ENCODE results near the gene TNNI2.

Gene TNNI2

DNA sequence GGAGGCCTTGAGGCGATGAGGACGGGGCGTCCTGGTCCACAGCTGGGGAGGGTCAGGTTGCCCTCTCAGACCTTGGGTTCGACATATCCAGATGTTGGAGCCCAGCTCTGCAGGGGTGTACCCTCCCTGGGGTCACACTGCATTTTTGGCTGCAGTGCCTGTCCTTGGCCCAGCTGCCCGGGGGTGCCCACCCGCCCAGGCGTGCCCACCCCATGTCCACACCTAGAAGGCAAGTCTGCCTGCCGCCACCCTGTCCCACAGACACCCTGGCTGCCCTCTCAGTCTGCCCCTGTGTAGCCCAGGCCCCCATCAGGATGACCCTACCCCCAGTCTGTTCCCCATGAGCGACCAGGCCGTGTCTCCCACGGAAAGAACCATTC lies 17.1 kb downstream of the TNNI2 start:
- DNase-seq (ENCODE audit: low spot score), result no peak
- TF ChIP-seq, protein P1, sequence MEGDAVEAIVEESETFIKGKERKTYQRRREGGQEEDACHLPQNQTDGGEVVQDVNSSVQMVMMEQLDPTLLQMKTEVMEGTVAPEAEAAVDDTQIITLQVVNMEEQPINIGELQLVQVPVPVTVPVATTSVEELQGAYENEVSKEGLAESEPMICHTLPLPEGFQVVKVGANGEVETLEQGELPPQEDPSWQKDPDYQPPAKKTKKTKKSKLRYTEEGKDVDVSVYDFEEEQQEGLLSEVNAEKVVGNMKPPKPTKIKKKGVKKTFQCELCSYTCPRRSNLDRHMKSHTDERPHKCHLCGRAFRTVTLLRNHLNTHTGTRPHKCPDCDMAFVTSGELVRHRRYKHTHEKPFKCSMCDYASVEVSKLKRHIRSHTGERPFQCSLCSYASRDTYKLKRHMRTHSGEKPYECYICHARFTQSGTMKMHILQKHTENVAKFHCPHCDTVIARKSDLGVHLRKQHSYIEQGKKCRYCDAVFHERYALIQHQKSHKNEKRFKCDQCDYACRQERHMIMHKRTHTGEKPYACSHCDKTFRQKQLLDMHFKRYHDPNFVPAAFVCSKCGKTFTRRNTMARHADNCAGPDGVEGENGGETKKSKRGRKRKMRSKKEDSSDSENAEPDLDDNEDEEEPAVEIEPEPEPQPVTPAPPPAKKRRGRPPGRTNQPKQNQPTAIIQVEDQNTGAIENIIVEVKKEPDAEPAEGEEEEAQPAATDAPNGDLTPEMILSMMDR (IDR thresholded peaks at IDR 0.05; ENCODE audit: poor library complexity, severe bottlenecking), result no peak
- Histone ChIP-seq H3K27ac (ENCODE audit: poor library complexity, severe bottlenecking) (no peak overlapping the region), H3K9me3 (ENCODE audit: severe bottlenecking) (no peaks in the 10 kb centered on the region), H3K4me1 (ENCODE audit: insufficient read depth, poor library complexity, severe bottlenecking) (no peaks in the 10 kb centered on the region), H3K4me3 (ENCODE audit: severe bottlenecking) (no peak overlapping the region), H3K27me3 (ENCODE audit: insufficient read depth, poor library complexity, severe bottlenecking) (no peaks in the 10 kb centered on the region), H3K36me3 (ENCODE audit: low read depth) (no peaks in the 10 kb centered on the region)
- no peak for ATAC-seq (ENCODE audit: low read depth)

DNA sequence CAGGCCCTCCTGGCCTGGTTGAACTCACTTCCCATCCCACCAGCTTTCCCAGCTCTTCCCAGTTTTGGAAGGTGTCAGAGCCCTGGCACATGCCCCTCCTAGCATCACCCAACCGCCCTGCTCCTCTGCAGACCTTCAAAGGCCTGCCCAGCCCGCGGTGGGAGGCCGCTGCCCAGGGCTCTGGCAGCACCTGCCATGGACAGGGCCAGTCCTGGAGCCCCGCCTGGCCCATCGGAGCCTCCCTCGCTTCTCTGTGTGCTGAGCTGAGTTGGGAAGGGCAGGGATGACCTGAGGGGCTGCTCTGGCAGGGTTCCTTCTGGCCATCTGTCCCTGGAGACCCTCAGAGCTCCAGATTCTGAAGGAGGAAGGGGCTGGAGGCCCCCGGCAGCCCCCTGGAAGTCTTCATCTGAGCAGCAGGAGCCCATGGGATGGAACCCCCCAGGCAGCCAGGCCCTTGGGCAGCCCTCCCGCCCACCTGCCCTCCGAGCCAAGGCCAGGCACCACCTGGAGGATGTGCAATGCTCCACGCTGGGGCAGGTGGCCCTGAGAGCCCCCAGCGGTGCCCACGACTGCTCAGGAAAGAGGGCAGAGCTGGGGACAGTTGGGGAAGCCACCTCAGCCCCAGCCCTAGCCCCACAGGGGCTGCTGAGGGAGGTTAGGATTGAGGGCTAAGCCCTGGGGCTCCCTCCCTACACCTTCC lies 17.7 kb downstream of the TNNI2 start:
- ATAC-seq (ENCODE audit: low read depth), result no peak
- no peak overlapping the region for H3K27ac ChIP-seq (ENCODE audit: poor library complexity, severe bottlenecking)

DNA sequence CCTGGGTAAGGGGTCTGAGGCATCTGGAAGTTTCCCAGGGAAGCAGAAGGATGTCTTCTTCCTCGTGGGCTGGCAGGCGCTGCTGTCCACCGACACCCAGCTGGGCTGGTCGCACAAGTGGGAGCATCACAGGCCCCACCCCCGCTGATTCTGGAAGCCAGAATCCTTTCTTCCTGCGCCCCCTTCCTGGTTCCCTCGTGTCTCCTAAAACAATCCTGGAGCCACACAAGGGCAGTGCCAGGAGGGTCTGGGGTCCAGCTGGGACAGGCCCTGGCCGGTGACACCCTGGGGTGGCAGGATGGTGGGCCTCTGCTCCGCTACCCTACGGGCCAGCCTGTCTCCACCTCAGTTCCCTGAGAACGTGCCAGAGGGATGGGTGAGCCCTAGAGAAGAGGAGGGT lies 18.3 kb downstream of the TNNI2 start:
- Histone ChIP-seq H3K36me3 (ENCODE audit: low read depth) (no peaks in the 10 kb centered on the region), H3K27ac (ENCODE audit: poor library complexity, severe bottlenecking) (no peak overlapping the region)
- no peak for ATAC-seq (ENCODE audit: low read depth)

More for the DNA sequence above, 17.7 kb downstream of the TNNI2 start:
- Histone ChIP-seq H3K9me3 (ENCODE audit: severe bottlenecking) (no peaks in the 10 kb centered on the region), H3K27me3 (ENCODE audit: insufficient read depth, poor library complexity, severe bottlenecking) (no peaks in the 10 kb centered on the region), H3K4me3 (ENCODE audit: severe bottlenecking) (no peak overlapping the region), H3K4me1 (ENCODE audit: insufficient read depth, poor library complexity, severe bottlenecking) (no peaks in the 10 kb centered on the region), H3K36me3 (ENCODE audit: low read depth) (no peaks in the 10 kb centered on the region)
- DNase-seq (ENCODE audit: low spot score), result no peak
- TF ChIP-seq, protein P1 (IDR thresholded peaks at IDR 0.05; ENCODE audit: poor library complexity, severe bottlenecking), result no peak

DNA sequence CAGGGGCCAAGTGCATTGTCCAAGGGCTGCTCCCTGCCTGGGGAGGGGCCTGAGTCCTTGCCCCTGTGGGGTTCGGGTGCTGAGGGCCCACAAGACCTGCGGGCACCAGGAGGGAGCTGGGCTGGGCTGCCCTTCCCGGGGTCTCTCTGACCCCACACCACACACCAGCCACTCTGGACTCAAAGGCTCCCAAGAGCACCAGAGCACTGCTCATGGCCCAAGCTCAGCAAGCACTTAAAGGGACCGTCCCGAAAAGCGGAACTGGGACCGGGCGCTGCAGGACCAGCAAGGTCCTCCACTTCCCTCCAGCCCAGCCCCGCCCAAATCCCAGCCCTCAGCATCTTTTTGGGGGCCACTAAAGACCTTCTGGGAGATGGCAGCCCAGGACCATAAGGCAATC lies 19.4 kb downstream of the TNNI2 start:
- TF ChIP-seq, protein P1 (IDR thresholded peaks at IDR 0.05; ENCODE audit: poor library complexity, severe bottlenecking), result no peak
- H3K9me3 ChIP-seq (ENCODE audit: severe bottlenecking), result no peaks in the 10 kb centered on the region
- no peaks in the 10 kb centered on the region for H3K36me3 ChIP-seq (ENCODE audit: low read depth)
- H3K27ac ChIP-seq (ENCODE audit: poor library complexity, severe bottlenecking), result no peak overlapping the region
- DNase-seq (ENCODE audit: low spot score), result no peak
- ATAC-seq (ENCODE audit: low read depth), result no peak
- H3K4me1 ChIP-seq (ENCODE audit: insufficient read depth, poor library complexity, severe bottlenecking), result peaks cover 6% of the 10 kb centered on the region
- H3K27me3 ChIP-seq (ENCODE audit: insufficient read depth, poor library complexity, severe bottlenecking), result no peaks in the 10 kb centered on the region
- no peak overlapping the region for H3K4me3 ChIP-seq (ENCODE audit: severe bottlenecking)

More for the DNA sequence above, 18.3 kb downstream of the TNNI2 start:
- TF ChIP-seq, protein P1 (IDR thresholded peaks at IDR 0.05; ENCODE audit: poor library complexity, severe bottlenecking), result no peak
- Histone ChIP-seq H3K4me3 (ENCODE audit: severe bottlenecking) (no peak overlapping the region), H3K4me1 (ENCODE audit: insufficient read depth, poor library complexity, severe bottlenecking) (no peaks in the 10 kb centered on the region), H3K9me3 (ENCODE audit: severe bottlenecking) (no peaks in the 10 kb centered on the region), H3K27me3 (ENCODE audit: insufficient read depth, poor library complexity, severe bottlenecking) (no peaks in the 10 kb centered on the region)
- no peak for DNase-seq (ENCODE audit: low spot score)

DNA sequence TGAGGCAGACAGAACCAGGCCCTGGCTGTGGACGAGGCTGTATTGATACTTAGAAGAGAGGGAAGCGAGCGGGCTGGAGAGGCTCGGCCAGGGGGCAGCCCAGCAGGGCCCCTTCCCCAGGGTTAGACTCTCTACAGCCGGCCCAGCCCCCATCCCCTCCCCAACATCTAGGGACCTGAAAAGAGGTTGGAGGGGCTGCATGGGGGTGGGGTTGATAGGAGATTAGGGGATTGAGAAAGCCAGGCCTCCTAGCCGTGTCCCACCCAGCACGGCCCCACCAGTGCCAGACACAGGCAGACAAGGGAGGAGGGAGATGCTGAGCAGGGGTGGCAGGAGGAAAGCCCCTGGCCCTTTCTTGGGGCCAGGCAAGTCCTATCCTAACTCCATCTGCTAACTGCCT lies 19.8 kb downstream of the TNNI2 start:
- Histone ChIP-seq H3K9me3 (ENCODE audit: severe bottlenecking) (no peaks in the 10 kb centered on the region), H3K27me3 (ENCODE audit: insufficient read depth, poor library complexity, severe bottlenecking) (no peaks in the 10 kb centered on the region), H3K36me3 (ENCODE audit: low read depth) (no peaks in the 10 kb centered on the region), H3K4me3 (ENCODE audit: severe bottlenecking) (no peak overlapping the region), H3K4me1 (ENCODE audit: insufficient read depth, poor library complexity, severe bottlenecking) (peaks cover 10% of the 10 kb centered on the region), H3K27ac (ENCODE audit: poor library complexity, severe bottlenecking) (no peak overlapping the region)
- ATAC-seq (ENCODE audit: low read depth), result no peak
- no peak for DNase-seq (ENCODE audit: low spot score)
- TF ChIP-seq, protein P1 (IDR thresholded peaks at IDR 0.05; ENCODE audit: poor library complexity, severe bottlenecking), result no peak

Measured in RWPE2 (cell line).